ENCODE measurements around the gene ULBP1.
"Not testable (repeated sequence)": the region's sequence is repeated elsewhere in the genome, so short reads cannot be mapped to it uniquely, and the experiment has no call there.

The ULBP1 gene

GRCh38 chr6:150014623-150015280 lies 51.0 kb downstream of the ULBP1 start:
- in situ Hi-C loops (cut with MboI; ENCODE audit: low pct_unique_long_range_greater_than_20kb, low sequenced_read_pairs); DNase-seq: not testable (repeated sequence)

GRCh38 chr6:150015281-150016001 lies 51.7 kb downstream of the ULBP1 start:
- in situ Hi-C loops (cut with MboI; ENCODE audit: low pct_unique_long_range_greater_than_20kb, low sequenced_read_pairs); DNase-seq: not testable (repeated sequence)

- DNase-seq, result peak; percentile 74
- in situ Hi-C loops (cut with MboI; ENCODE audit: low pct_unique_long_range_greater_than_20kb, low sequenced_read_pairs), result no loop called here
Observed at GRCh38 chr6:150016324-150017185, 52.8 kb downstream of the ULBP1 start.

GRCh38 chr6:150017186-150017521 lies 53.4 kb downstream of the ULBP1 start:
- in situ Hi-C loops (cut with MboI; ENCODE audit: low pct_unique_long_range_greater_than_20kb, low sequenced_read_pairs); DNase-seq: not testable (repeated sequence)

GRCh38 chr6:150018846-150019580 lies 55.3 kb downstream of the ULBP1 start:
- in situ Hi-C loops (cut with MboI; ENCODE audit: low pct_unique_long_range_greater_than_20kb, low sequenced_read_pairs), result no loop called here
- DNase-seq, result no peak

GRCh38 chr6:150021870-150022269 lies 58.1 kb downstream of the ULBP1 start:
- DNase-seq; in situ Hi-C loops (cut with MboI; ENCODE audit: low pct_unique_long_range_greater_than_20kb, low sequenced_read_pairs): not testable (repeated sequence)
